Motor neuron (in vitro differentiated cells): Measurements from ENCODE around the gene RREB1. TPM values are rescaled to one million over a fixed set of nuclear protein-coding genes. Genes with fewer than 3 reads are reported as not detected.
A peak's percentile ranks its signal among the peaks of the same experiment; 100 is the strongest.

Experiments used
- ATAC-seq, 8 experiments: fragments of 200-7000 bp; cut with Tn5 transposase; replicated peaks in 6 of 8; 2 replicates each; pipeline ENCODE4 v1.8.0; 2021; ENCODE audit warnings: mild to moderate bottlenecking in 8 of 8, moderate library complexity in 8 of 8
- H3K27ac ChIP-seq, 2 donors: fragments of 250-450 bp; sonication (Bioruptor Pico); 2 replicates each; pipeline ENCODE4 v1.9.0; 2021; ENCODE audit warnings: antibody characterized with exemption in 2 of 2, mild to moderate bottlenecking in 2 of 2, moderate library complexity in 1 of 2
- H3K4me1 ChIP-seq, 2 donors: fragments of 250-450 bp; sonication (Bioruptor Pico); replicated peaks in 1 of 2; 2 replicates each; pipeline ENCODE4 v1.6.1; 2021; ENCODE audit warnings: antibody characterized with exemption in 2 of 2, mild to moderate bottlenecking in 2 of 2, moderate library complexity in 1 of 2
- H3K4me3 ChIP-seq, 5 donors: fragments of 250-450 bp; sonication (Bioruptor Pico); 2 replicates each; pipeline ENCODE4 v1.9.0; 2021; ENCODE audit warnings: antibody characterized with exemption in 5 of 5, mild to moderate bottlenecking in 5 of 5, moderate library complexity in 4 of 5
- WGBS, 10 experiments: fragments of 450-650 bp; shearing (Covaris generic); methylation state at CpG; one replicate each; pipeline ENCODE4 v1.0.0; 2022; 5-methylcytosine and 5-hydroxymethylcytosine counted together
- in situ Hi-C, 9 experiments: fragments of 400-800 bp; cut with MboI; loops; one replicate each; pipeline ENCODE4 v1.15.0; 2021; ENCODE audit warnings: low sequenced_read_pairs in 9 of 9, low pct_unique_long_range_greater_than_20kb in 2 of 9; ENCODE audit not compliant: unreplicated experiment in 9 of 9
- total RNA-seq, 8 experiments: library from RNA; unstranded; fragments of 300-600 nt; gene quantifications; 2 replicates each; pipeline versions ENCODE4 v1.2.3 to v1.2.4, GENCODE V29; 2022

RREB1 gene, protein sequence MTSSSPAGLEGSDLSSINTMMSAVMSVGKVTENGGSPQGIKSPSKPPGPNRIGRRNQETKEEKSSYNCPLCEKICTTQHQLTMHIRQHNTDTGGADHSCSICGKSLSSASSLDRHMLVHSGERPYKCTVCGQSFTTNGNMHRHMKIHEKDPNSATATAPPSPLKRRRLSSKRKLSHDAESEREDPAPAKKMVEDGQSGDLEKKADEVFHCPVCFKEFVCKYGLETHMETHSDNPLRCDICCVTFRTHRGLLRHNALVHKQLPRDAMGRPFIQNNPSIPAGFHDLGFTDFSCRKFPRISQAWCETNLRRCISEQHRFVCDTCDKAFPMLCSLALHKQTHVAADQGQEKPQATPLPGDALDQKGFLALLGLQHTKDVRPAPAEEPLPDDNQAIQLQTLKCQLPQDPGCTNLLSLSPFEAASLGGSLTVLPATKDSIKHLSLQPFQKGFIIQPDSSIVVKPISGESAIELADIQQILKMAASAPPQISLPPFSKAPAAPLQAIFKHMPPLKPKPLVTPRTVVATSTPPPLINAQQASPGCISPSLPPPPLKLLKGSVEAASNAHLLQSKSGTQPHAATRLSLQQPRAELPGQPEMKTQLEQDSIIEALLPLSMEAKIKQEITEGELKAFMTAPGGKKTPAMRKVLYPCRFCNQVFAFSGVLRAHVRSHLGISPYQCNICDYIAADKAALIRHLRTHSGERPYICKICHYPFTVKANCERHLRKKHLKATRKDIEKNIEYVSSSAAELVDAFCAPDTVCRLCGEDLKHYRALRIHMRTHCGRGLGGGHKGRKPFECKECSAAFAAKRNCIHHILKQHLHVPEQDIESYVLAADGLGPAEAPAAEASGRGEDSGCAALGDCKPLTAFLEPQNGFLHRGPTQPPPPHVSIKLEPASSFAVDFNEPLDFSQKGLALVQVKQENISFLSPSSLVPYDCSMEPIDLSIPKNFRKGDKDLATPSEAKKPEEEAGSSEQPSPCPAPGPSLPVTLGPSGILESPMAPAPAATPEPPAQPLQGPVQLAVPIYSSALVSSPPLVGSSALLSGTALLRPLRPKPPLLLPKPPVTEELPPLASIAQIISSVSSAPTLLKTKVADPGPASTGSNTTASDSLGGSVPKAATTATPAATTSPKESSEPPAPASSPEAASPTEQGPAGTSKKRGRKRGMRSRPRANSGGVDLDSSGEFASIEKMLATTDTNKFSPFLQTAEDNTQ (N-terminal part only)
- total RNA-seq: 10 to 100 TPM in 2 of 8 experiments, 1 to 10 TPM in 6; 2.5 to 32.3 (median 6.1) TPM

GRCh38 chr6:7107578-7108195, at the start of gene RREB1:
Gene RREB1, plus strand, starts transcription at chr6:7107961. Its CDS starts 73,951 bp downstream, at chr6:7181912.
- peak within 1 kb of the TSS; percentile 42 to 98 (median 58) for H3K4me3 ChIP-seq
- in situ Hi-C loops: no loop called here
- ATAC-seq: peak; percentile 41 to 81 (median 76)
- H3K4me1 ChIP-seq: peaks cover 5 to 8% of the 10 kb centered on the region in 2 donors
- WGBS, 10 experiments: 0% methylated on average over 1 to 5 of the region's 59 CpGs; no CpG with 5 or more reads in 5 of the 10 experiments
- H3K27ac ChIP-seq: peak within 1 kb of the TSS in 1 of 2 donors; percentile 0

DNA sequence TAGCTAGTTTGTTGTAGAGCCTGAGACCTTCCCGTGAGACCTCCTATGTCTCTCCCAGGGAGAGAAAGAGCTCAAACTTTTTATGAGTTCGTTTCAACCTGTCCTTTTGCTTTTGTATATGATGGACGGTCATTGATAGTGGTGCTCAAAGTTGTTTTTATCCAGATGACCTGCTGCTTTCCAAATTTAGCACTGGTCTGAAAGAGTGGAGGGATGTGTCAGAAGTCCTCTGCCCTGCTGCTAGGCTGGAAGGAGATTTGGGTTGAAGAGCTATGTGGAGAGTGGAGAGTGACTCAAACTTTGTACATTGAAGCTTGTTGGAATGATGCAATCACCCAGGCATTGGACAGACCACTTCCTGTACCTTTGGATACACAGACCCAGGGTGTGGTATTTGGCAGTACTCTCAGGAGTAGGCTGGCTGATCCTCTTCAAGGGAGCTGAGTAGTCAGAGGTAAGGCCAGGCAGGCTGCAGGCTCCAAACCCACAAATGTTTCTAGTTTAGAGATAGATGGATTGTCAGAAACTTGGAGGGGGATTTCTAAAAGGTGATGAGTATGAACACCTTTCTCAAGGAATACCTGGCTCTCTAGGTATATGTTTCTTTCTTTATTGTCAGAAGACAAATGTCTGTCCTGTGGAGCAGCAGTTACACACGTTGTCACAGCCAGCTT, 49.4 kb upstream of the RREB1 start:
- WGBS, 10 experiments: 17 to 100% (median 56%) methylated on average over 1 to 3 of the region's 4 CpGs; no CpG with 5 or more reads in 3 of the 10 experiments
- in situ Hi-C loops: no loop called here
- ATAC-seq: peak in 3 of 8 experiments; percentile 26 to 98 (median 90)
- no peaks in the 10 kb centered on the region for H3K4me1 ChIP-seq
- no peak overlapping the region for H3K27ac ChIP-seq
- no peak overlapping the region for H3K4me3 ChIP-seq

- WGBS, 10 experiments: 60 to 100% (median 83%) methylated on average over 1 to 3 of the region's 6 CpGs; no CpG with 5 or more reads in 5 of the 10 experiments
- in situ Hi-C loops: no loop called here
Observed at GRCh38 chr6:7060769-7061516, 46.8 kb upstream of the RREB1 start.

GRCh38 chr6:7062451-7063162, 45.2 kb upstream of the RREB1 start:
- Histone ChIP-seq H3K4me1 (no peaks in the 10 kb centered on the region), H3K4me3 (no peak overlapping the region), H3K27ac (no peak overlapping the region)
- in situ Hi-C loops: no loop called here
- 67 to 97% (median 83%) methylated on average over 2 to 10 of the region's 11 CpGs; no CpG with 5 or more reads in 1 of the 10 experiments for WGBS, 10 experiments
- ATAC-seq: no peak

More at GRCh38 chr6:7060769-7061516, 46.8 kb upstream of the RREB1 start:
- no peak for ATAC-seq
- H3K27ac ChIP-seq: no peak overlapping the region
- H3K4me1 ChIP-seq: no peaks in the 10 kb centered on the region
- H3K4me3 ChIP-seq: no peak overlapping the region

DNA sequence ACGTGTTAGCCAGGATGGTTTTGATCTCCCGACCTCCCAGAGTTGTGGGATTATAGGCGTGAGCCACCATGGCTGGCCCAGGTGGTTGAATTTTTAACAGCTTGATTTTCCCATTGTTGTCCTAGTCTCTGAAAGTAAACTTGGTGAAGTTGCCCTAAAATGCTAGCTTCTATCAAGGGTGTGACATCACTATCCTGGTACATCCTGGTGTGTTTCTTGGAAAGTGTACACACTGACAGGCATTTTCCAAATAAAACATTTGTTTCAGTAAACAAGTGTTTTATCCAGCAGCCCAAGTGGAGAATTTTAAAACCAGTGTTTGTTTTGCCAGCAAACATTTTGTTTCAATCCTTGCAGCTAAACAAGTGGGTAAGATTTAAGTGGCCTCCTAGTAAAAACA, 40.5 kb upstream of the RREB1 start:
- Histone ChIP-seq H3K27ac (no peak overlapping the region), H3K4me3 (no peak overlapping the region), H3K4me1 (no peaks in the 10 kb centered on the region)
- ATAC-seq: no peak
- WGBS, 10 experiments: 20 to 68% (median 60%) methylated on average over 1 to 3 of the region's 3 CpGs; no CpG with 5 or more reads in 7 of the 10 experiments
- in situ Hi-C loops: no loop called here

DNA sequence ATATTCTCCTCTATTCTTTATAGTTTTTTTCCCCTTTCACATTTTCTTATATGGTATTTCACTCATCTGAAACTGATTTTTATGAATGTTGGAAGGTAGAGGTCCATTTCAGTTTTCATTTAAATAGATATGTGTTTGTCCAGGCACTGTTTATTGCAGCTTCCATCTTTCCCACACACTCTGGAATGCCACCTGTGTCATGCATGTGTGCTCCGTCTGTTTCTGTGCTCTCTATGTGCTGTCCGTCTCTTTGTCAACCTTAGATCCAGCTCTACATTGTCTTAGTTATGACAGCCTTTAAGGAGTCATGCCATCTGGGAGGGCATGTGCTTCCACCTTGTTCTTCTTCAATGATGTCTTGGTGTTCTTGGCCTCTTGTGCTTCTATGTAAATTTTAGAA, 36.4 kb upstream of the RREB1 start:
- H3K4me3 ChIP-seq: no peak overlapping the region
- H3K27ac ChIP-seq: no peak overlapping the region
- in situ Hi-C loops: no loop called here
- WGBS, 10 experiments: 75 to 100% (median 91%) methylated on average over 1 to 2 of the region's 2 CpGs; no CpG with 5 or more reads in 2 of the 10 experiments
- ATAC-seq: no peak
- H3K4me1 ChIP-seq: no peaks in the 10 kb centered on the region

- WGBS, 10 experiments: 49 to 100% (median 79%) methylated on average over 1 to 10 of the region's 10 CpGs
- Histone ChIP-seq H3K4me1 (no peaks in the 10 kb centered on the region), H3K27ac (no peak overlapping the region), H3K4me3 (no peak overlapping the region)
- in situ Hi-C loops: no loop called here
- ATAC-seq: peak in 1 of 8 experiments; percentile 15
Observed at GRCh38 chr6:7073082-7073820, 34.5 kb upstream of the RREB1 start.

- no peak overlapping the region for H3K4me3 ChIP-seq
- in situ Hi-C loops: no loop called here
- peak in 2 of 8 experiments; percentile 30 to 48 for ATAC-seq
- no peaks in the 10 kb centered on the region for H3K4me1 ChIP-seq
- 52 to 100% (median 79%) methylated on average over 1 to 9 of the region's 9 CpGs; no CpG with 5 or more reads in 1 of the 10 experiments for WGBS, 10 experiments
- no peak overlapping the region for H3K27ac ChIP-seq
Observed at GRCh38 chr6:7073821-7074525, 33.8 kb upstream of the RREB1 start.

- in situ Hi-C loops: no loop called here
- no peaks in the 10 kb centered on the region for H3K4me1 ChIP-seq
- H3K27ac ChIP-seq: no peak overlapping the region
- ATAC-seq: no peak
- H3K4me3 ChIP-seq: no peak overlapping the region
- WGBS, 10 experiments: 74 to 100% (median 88%) methylated on average over 1 to 3 of the region's 3 CpGs
Observed at GRCh38 chr6:7074870-7075269, 32.9 kb upstream of the RREB1 start.

- ATAC-seq: no peak
- no peaks in the 10 kb centered on the region for H3K4me1 ChIP-seq
- H3K4me3 ChIP-seq: no peak overlapping the region
- in situ Hi-C loops: no loop called here
- no peak overlapping the region for H3K27ac ChIP-seq
- WGBS, 10 experiments: 87 to 100% (median 96%) methylated on average over 1 to 7 of the region's 7 CpGs; no CpG with 5 or more reads in 2 of the 10 experiments
Observed at GRCh38 chr6:7075341-7076000, 32.3 kb upstream of the RREB1 start.
